SU-DHL-6 (cell line): Measurements from ENCODE around the gene TMEM233.

ENCODE experiments used
- EZH2phosphoT487 ChIP-seq: fragments of 200-600 bp; sonication (generic), shearing (Covaris generic); conservative IDR thresholded peaks from 2 replicates; pipeline ENCODE4 v1.6.1; 2018; ENCODE audit warnings: mild to moderate bottlenecking, antibody characterized with exemption, low read length, moderate library complexity, mixed read lengths
- TF ChIP-seq, protein P1 (sequence below): fragments of 200-600 bp; sonication (generic); IDR thresholded peaks from one replicate; pipeline ENCODE4 v1.5.1; 2017; ENCODE audit warnings: antibody characterized with exemption, mild to moderate bottlenecking, low read length, moderate library complexity; ENCODE audit not compliant: insufficient read depth, poor library complexity, severe bottlenecking

DNA sequence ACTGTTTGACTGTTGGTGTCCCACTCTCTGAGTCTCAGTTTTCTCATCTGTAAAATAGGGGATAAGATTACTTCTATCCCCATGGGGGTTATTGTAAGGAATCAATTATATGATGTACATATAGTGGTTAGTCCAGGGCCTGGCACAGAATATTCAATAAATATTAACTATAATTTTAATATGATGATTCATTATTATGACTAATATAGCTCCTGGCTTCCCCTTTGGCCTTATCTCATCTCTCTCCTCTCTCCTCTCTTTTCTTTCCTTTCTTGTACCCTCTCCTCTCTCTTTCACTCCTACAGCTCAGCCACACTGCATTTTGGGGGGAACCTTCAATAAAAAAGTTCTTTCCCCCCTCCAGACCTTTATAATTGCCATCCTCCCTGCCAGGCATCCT lies 21.1 kb downstream of the TMEM233 start:
- TF ChIP-seq, protein P1, sequence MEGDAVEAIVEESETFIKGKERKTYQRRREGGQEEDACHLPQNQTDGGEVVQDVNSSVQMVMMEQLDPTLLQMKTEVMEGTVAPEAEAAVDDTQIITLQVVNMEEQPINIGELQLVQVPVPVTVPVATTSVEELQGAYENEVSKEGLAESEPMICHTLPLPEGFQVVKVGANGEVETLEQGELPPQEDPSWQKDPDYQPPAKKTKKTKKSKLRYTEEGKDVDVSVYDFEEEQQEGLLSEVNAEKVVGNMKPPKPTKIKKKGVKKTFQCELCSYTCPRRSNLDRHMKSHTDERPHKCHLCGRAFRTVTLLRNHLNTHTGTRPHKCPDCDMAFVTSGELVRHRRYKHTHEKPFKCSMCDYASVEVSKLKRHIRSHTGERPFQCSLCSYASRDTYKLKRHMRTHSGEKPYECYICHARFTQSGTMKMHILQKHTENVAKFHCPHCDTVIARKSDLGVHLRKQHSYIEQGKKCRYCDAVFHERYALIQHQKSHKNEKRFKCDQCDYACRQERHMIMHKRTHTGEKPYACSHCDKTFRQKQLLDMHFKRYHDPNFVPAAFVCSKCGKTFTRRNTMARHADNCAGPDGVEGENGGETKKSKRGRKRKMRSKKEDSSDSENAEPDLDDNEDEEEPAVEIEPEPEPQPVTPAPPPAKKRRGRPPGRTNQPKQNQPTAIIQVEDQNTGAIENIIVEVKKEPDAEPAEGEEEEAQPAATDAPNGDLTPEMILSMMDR = no peak
- no peak for TF ChIP-seq EZH2phosphoT487
